GM18507 (cell line): ENCODE measurements around the gene VIL1.

Experiments used
- DNase-seq: peaks from one replicate; pipeline ENCODE4 v3.0.0; 2011; ENCODE audit warnings: low read depth; ENCODE audit not compliant: insufficient read length; ENCODE audit errors: extremely low spot score
- FAIRE-seq: peaks from 2 replicates; lab custom pipeline; 2011; peaks lifted over from hg19 to GRCh38; lab: Jason Lieb, UNC

The VIL1 gene

GRCh38 chr2:218432676-218433365 is 13.9 kb downstream of the VIL1 start:
- FAIRE-seq, result no peak
- DNase-seq, result no peak

- FAIRE-seq (no peak), DNase-seq (no peak)
These were observed 15.5 kb downstream of the VIL1 start for GRCh38 chr2:218434456-218434855.

GRCh38 chr2:218435003-218435982 is 16.4 kb downstream of the VIL1 start:
- no peak for FAIRE-seq
- DNase-seq, result no peak

GRCh38 chr2:218436992-218437391 is 18.1 kb downstream of the VIL1 start:
- FAIRE-seq (no peak), DNase-seq (no peak)

- no peak for DNase-seq
- FAIRE-seq, result no peak
These were observed 19.0 kb downstream of the VIL1 start for GRCh38 chr2:218437969-218438368.

GRCh38 chr2:218438596-218438995 is 19.7 kb downstream of the VIL1 start:
- DNase-seq, result no peak
- FAIRE-seq, result no peak

- no peak for FAIRE-seq
- DNase-seq, result no peak
These were observed 25.9 kb downstream of the VIL1 start for GRCh38 chr2:218444692-218445357.

- no peak for FAIRE-seq
- no peak for DNase-seq
These were observed 26.7 kb downstream of the VIL1 start for GRCh38 chr2:218445602-218446001.

GRCh38 chr2:218446547-218446946 is 27.6 kb downstream of the VIL1 start:
- no peak for FAIRE-seq
- DNase-seq, result no peak

- FAIRE-seq (no peak), DNase-seq (no peak)
These were observed 28.1 kb downstream of the VIL1 start for GRCh38 chr2:218447072-218447471.

- DNase-seq (no peak), FAIRE-seq (no peak)
These were observed 30.0 kb downstream of the VIL1 start for GRCh38 chr2:218448934-218449333.

GRCh38 chr2:218452079-218452478 is 33.2 kb downstream of the VIL1 start:
- no peak for FAIRE-seq
- no peak for DNase-seq

GRCh38 chr2:218456849-218457248 is 37.9 kb downstream of the VIL1 start:
- no peak for DNase-seq
- no peak for FAIRE-seq

GRCh38 chr2:218458598-218458997 is 39.7 kb downstream of the VIL1 start:
- DNase-seq, result no peak
- no peak for FAIRE-seq

- DNase-seq (no peak), FAIRE-seq (peak; percentile 60)
These were observed 47.2 kb downstream of the VIL1 start for GRCh38 chr2:218465987-218466633.

GRCh38 chr2:218470448-218470847 is 51.5 kb downstream of the VIL1 start:
- DNase-seq, result no peak
- FAIRE-seq, result no peak

GRCh38 chr2:218471036-218471435 is 52.1 kb downstream of the VIL1 start:
- DNase-seq (no peak), FAIRE-seq (peak; percentile 5)

GRCh38 chr2:218471982-218472381 is 53.1 kb downstream of the VIL1 start:
- FAIRE-seq, result no peak
- no peak for DNase-seq

- FAIRE-seq (no peak), DNase-seq (no peak)
These were observed 54.1 kb downstream of the VIL1 start for GRCh38 chr2:218472988-218473387.

GRCh38 chr2:218474527-218474926 is 55.6 kb downstream of the VIL1 start:
- FAIRE-seq (no peak), DNase-seq (no peak)
